Activated CD4-positive, CD25-positive, alpha-beta regulatory T cell treated with anti-CD3 and anti-CD28 coated beads, Interleukin-2, amount 50 U/mL, for 72 hours (primary cell): Measurements from ENCODE around the gene CPNE9.

ENCODE experiments used
- DNase-seq: peaks from one replicate; pipeline ENCODE4 v3.0.0; 2021

CPNE9 gene

DNA sequence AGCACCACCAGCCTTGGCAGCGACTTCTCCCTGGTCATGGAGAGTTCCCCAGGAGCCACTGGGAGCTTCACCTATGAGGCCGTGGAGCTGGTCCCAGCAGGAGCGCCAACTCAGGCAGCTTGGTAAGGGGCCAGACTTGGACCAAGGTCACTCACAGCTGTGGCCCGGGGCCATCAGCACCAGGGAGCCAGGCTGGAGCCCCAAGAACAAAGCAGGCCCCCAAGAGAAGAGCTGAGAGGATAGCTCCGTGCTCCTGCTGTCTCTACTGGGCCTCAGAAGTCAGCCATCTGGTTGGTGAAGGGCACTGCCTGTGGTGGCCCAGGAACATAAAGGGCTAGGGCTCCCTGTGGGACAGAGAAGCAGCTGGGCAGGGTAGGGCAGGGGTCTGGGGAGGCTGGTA is 14.7 kb upstream of the CPNE9 start:
- no peak for DNase-seq

DNA sequence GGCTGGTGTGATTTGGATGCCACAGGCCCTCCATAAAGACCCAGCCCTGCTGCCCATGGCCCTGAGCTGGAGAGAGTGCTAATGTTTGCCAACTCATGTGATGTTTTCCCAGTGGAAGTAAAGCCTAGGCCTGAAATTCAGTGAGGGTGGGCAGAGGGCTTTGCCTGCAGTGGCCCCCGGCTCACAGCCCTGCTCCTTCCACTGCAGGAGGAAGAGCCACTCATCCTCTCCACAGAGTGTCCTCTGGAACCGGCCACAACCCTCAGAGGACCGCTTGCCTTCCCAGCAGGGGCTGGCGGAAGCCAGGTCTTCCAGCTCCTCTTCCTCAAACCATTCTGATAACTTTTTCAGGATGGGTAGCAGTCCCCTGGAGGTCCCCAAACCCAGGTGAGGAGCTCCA is 13.9 kb upstream of the CPNE9 start:
- DNase-seq: no peak

GRCh38 chr3:9690451-9691450 is 12.9 kb upstream of the CPNE9 start:
- no peak for DNase-seq

DNA sequence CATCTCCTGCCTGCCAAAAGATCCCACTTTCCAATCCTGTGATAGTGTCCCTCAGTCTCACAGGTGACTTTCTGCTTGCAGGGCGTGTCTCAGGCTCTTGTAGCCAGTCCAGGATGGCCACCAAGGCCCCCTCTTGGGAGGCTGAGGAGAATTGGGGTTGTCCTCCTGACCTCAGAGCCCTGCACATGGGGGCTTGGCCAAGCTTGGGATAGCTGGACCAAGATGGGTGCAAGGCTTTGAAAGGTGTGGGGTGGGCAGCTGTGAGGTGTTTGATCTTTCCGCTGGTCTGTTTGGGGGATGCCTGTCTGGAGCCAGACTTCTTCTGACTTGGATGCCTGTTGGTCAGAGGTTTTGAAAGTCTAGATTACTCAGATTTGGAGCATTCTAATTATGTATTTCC is 12.0 kb upstream of the CPNE9 start:
- no peak for DNase-seq

- no peak for DNase-seq
Measured at GRCh38 chr3:9692416-9692815, 11.2 kb upstream of the CPNE9 start.

GRCh38 chr3:9695345-9695744 is 8.3 kb upstream of the CPNE9 start:
- DNase-seq: no peak

- no peak for DNase-seq
Measured at GRCh38 chr3:9695746-9696145, 7.9 kb upstream of the CPNE9 start.

GRCh38 chr3:9696480-9697220 is 7.0 kb upstream of the CPNE9 start:
- DNase-seq: no peak

- DNase-seq: no peak
Measured at GRCh38 chr3:9697892-9698291, 5.7 kb upstream of the CPNE9 start.

DNA sequence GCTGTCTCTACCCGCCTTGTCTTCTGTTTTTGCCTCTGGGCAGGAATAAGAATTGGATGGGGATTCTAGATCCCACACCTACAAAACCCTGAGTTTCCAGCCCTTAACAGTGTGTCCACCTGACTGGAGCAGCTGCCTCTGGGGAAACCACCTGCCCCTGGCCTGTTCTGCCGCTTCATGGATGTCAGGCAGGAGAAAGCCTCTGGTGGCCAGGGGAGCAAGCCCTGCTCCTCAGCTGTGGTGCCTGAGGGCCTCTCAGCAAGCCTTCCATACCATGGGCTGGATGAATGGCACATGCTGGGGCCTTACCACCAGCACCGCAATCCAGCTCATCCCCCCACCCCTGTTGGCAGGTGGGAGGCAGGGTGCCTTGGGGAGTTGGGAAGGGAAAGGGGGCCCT is 5.3 kb upstream of the CPNE9 start:
- DNase-seq: no peak

DNA sequence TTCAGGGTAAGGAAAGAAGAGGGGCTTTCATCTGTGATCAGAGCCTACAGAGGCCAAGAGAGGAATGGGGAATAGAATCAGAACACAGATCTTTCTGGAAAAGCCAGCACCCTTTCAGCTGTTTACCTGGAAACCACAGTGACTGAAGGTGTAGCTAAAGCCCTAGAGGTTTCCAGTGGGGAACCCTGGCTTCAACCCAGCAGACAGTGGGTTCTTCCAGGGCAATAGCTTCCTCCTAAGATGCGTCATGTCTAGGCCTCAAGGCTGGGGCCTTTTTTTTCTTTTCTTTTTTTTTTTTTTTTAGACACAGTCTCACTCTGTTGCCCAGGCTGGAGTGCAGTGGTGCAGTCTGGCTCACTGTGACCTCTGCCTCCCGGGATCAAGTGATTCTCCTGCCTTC is 3.1 kb upstream of the CPNE9 start:
- DNase-seq: no peak

GRCh38 chr3:9701006-9701405 is 2.6 kb upstream of the CPNE9 start:
- DNase-seq: no peak

DNA sequence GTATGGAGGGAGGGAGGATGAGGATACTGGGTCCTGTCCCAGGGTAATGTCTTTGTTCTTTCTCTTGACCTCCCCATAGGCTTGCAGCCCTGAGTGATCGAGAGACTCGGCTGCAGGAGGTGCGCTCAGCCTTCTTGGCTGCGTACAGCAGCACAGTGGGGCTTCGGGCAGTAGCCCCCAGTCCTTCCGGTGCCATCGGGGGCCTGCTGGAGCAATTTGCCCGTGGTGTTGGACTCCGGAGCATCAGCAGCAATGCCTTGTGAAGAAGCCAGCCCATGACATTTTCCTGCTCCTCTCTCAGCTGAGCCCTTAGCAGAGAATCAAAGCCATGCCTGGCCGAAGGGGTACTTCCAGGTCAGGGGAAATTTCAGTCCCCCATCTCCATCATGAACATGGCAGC is 1.9 kb upstream of the CPNE9 start:
- DNase-seq: no peak

GRCh38 chr3:9703240-9703639 is 393 bp upstream of the CPNE9 start:
- DNase-seq: no peak

GRCh38 chr3:9704347-9705322 is 1.0 kb downstream of the CPNE9 start:
- peak; percentile 43 for DNase-seq

DNA sequence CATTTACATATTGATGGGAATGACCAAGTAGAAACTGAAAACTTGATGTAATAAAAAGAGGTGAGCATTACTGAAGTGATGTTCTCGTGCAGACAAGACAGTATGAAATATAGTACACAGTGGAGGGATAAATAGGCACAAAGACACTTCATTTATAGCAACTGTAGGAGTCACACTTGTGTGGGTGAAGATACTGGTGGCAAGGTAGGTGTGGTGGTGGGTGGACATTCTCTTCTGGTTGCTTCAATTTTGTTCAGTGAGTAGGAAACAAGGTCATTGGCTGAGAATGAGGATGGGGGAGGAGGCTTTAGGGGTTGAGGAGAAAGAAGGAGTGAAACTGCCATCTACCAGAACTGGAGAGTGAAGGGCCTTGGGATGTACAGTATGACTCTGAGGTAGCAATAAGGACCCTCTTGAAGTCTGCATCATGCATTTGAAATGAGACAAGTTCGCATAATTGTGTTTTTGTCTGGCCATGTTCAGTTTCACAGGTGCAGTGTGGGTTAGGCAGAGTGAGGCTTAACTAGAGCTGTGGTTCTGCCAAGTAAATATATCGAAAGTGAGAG is 6.6 kb downstream of the CPNE9 start:
- DNase-seq: no peak

DNA sequence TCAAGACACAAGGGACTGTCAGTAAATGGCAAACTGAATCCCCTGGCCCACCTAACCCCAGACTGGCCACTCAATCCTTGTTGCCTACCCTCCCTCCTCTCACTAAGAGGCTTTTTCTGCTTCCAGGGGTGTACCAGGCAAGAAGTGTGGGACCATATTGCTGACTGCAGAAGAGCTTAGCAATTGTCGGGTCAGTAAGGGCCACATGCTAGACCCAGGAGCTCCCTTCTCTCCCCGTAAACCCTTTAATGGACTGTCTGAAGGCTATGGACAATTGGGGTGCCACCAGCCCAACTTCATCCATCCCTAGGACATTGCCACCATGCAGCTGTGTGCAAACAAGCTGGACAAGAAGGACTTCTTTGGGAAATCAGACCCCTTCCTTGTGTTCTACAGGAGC is 8.8 kb downstream of the CPNE9 start:
- no peak for DNase-seq

GRCh38 chr3:9713142-9713541 is 9.5 kb downstream of the CPNE9 start:
- no peak for DNase-seq

DNA sequence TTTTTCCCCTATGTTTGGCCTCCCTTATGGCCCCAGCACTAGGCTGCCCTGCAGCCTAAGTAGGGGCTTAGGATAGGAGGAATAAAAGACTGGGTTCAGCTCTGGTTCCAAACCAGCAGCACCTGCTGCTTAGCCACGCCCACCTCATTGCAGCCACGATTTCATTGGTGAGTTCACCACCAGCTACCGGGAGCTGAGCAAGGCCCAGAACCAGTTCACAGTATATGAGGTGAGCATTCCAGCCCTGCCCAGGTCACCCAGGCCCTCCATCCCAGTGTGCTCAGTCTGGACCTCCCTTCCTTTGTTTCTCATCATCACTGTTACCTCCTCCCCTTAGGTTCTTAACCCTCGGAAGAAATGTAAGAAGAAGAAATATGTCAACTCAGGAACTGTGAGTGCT is 11.5 kb downstream of the CPNE9 start:
- no peak for DNase-seq

GRCh38 chr3:9715764-9716437 is 12.3 kb downstream of the CPNE9 start:
- DNase-seq: no peak

DNA sequence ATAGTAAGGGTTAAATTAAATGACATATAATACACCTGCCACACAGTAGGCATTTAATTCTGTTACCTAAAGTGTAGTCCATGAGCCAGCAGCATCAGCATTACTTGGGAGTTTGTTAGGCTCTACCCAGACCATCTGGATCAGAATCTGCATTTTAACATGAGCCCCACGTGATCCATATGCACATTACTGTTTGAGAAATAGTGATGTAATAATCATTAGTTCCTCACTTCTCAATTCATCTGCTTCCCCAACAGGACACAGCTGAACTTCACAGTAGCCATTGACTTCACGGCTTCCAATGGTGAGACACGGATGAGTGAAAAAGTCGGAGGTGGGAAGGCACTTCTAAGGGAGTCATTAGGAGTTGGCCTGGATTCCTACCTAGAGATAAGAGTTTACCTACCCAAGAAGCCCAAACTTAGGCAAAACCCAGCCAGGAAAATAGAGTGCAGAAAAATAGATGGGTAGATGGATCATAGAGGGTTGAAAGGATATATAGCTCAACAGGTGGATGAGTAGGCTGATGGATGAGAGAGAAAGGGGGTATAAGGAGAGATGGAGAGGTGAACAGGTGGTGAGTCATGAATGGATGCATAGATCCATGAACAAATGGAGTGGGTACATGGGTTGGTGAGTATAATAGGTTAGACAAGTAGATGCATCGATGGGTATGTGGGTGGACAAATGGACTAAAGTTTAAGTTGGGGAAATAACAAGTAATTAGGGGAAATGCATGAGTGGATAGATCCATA is 13.3 kb downstream of the CPNE9 start:
- no peak for DNase-seq
